ENCODE measurements around the gene CACNA1B.

Gene CACNA1B

GRCh38 chr9:138060365-138060764, 182.8 kb downstream of the CACNA1B start:
- no peak for DNase-seq

- DNase-seq = no peak
Measured at GRCh38 chr9:138060881-138061280, 183.3 kb downstream of the CACNA1B start.

GRCh38 chr9:138061631-138062030, 184.0 kb downstream of the CACNA1B start:
- no peak for DNase-seq

DNA sequence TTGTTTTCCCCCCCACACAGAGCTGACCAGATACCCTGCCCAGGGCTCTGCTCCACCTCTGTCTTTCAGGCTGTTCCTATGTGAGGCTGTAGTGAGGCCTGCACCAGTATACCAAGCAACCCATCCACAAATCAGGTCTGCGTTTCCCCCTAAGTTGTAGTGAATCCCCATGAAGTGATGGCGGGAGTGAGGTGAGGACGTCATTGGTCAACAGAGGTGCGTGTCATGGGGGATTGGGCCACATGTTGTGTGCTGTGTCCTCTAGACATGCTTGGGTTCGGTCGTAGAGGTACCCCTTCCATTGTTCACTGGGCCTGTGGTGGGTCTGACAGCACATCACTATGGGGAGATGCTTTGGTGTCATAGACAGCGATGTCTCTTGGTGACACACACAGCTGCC, 184.6 kb downstream of the CACNA1B start:
- DNase-seq = no peak

GRCh38 chr9:138063033-138063432, 185.5 kb downstream of the CACNA1B start:
- DNase-seq = no peak

GRCh38 chr9:138063785-138064184, 186.2 kb downstream of the CACNA1B start:
- DNase-seq = no peak

DNA sequence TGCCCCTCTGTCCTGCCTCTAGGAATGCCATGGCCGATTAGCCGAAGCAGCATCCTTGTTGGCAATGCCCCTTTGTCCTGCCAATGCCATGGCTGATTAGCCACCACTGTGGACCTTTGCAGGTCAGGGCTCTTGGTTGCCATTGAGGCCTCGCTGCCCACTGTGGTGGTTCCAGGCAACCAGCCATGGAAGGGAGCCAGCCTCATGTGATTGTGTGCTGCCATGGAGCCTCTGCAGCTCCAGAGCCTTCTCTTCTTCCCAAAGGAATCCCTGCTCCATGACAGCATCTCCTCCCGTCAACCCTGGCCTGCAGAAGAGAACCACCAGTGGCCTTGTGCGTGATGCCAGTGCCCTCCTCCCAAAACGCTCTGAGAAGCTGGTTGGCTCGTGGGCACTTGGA, 187.0 kb downstream of the CACNA1B start:
- DNase-seq = no peak

- no peak for DNase-seq
Measured at GRCh38 chr9:138065287-138065686, 187.7 kb downstream of the CACNA1B start.

GRCh38 chr9:138066049-138066448, 188.5 kb downstream of the CACNA1B start:
- DNase-seq = no peak

DNA sequence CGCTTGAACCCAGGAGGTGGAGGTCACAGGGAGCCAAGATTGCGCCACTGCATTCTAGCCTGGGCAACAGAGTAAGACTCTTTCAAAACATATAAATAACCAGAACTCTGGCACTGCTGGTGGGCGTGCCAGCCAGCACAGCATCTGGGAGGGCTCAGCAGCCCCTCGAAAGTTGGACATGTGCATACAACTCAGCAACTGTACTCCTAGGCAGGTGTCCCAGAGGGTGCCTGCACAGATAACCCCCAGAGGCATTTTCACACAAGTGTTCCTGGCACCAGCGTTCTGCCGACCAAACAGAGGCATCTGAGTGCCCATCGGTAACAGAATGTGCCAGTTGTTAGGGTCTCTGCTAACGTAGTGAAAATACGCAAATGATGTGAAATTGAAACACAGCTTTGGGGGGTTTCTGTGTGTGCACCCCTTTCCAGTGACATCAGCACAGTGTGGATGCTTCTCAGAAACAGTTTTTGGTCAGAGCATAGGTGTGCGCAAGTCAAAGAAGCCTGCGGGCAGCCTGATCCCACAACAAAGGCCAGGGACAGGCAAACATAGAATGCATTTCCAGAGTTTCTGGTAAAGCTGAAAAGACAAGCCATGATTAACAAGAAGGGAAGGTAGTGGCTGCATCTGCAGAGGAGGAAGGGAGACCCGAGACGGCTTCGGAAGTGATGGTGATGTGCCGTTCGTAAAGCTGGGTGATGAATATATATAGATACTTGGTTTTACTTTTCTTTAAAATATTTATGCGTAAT, 190.2 kb downstream of the CACNA1B start:
- DNase-seq = no peak

- DNase-seq = no peak
Measured at GRCh38 chr9:138068601-138069035, 191.0 kb downstream of the CACNA1B start.

- DNase-seq = no peak
Measured at GRCh38 chr9:138069731-138070456, 192.3 kb downstream of the CACNA1B start.

DNA sequence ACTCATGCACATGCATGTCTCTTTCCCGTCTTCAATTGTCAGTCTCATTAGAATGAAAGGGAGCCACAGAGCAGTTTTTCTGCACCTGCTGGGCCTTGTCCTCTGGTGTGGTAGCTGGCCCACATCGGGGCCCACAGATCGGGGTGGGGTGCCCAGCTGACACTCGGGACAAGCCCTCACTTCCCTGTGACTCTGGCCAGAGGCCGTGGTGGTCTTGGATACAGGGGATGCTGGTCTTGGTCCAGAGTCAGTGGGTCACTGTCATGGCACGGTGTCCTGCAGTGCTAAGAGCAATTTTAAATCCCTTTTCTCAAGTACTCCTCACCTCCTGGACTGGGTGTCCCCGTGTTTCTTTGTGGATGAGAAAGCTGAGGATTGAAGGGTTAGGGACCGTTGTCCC, 193.2 kb downstream of the CACNA1B start:
- no peak for DNase-seq

DNA sequence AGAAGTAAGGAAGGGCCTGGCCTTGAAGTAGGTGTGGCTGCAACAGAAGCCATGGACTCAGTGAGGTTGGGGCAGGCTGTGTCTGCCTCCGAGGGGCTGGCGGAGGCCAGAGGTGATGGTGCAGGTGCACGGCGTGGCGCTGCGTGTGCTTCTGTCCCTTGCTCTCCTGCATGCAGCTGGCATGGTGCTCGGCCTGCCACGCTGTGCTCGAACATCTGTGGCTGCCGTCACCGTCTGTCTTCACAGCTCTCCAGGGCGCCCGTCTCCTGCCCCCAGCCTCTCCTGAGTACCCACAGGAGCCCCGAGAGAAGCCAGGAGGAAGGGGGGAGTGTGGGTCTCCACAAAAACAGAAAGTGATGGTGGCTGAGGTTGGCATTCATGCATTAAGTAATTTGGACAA, 193.7 kb downstream of the CACNA1B start:
- DNase-seq = no peak

GRCh38 chr9:138071731-138072130, 194.1 kb downstream of the CACNA1B start:
- DNase-seq = no peak

- DNase-seq = no peak
Measured at GRCh38 chr9:138072161-138072842, 194.7 kb downstream of the CACNA1B start.

DNA sequence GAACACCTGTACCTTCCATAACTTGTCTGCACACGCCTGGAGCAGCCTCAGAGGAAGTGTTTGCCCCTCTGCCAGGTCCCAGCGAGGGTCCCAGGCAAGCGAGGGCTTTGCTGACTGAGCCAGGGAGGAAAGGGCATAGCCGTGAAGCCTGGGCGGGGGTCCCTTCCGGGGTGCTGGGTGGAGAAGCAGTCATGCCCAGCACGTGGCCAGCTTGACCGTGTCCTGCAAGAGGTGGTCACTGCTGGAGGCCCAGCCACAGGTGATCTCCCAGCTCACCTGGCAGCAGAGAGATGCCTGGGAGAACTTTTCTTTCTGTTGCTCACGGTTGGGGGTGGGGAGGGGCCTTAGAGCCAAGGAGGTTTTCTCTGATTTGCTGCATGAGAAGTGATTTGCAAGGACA, 195.3 kb downstream of the CACNA1B start:
- DNase-seq = no peak

GRCh38 chr9:138073408-138073807, 195.8 kb downstream of the CACNA1B start:
- no peak for DNase-seq

DNA sequence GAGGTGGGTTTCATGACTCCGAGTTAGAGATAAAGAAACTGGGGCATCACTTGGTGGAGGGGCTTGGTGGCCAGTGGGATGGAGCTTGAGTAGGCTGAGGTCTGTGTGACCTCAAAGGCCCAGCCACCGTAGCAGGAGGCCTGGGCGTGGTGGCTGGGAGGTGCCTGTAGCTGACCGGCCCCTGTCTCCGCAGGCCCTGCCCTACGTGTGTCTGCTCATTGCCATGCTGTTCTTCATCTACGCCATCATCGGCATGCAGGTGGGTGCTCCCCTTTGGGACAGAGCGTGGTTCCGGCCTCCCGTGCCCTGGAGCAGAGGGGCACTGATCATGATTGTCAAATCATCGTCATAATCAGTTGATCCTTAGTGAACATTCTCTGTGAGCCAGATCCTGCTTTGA, 196.2 kb downstream of the CACNA1B start:
- DNase-seq = no peak

GRCh38 chr9:138074516-138074915, 196.9 kb downstream of the CACNA1B start:
- no peak for DNase-seq

DNA sequence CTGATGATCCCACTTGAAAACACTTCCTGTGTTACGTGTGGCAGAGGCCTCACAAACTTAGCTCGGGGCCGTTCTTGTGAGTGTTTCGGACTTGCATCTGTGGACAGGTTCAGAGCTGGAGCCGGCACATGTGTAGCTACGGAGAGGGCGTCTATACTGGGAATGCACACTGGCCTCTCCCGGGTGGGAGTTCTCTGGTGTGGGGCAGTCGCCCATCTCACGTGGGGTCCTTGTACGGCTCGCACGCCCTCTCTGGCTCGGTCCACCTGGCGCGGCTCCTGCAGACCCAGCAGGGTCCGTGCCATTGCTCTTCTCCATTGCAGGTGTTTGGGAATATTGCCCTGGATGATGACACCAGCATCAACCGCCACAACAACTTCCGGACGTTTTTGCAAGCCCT, 197.9 kb downstream of the CACNA1B start:
- no peak for DNase-seq

GRCh38 chr9:138075961-138076649, 198.5 kb downstream of the CACNA1B start:
- no peak for DNase-seq

DNA sequence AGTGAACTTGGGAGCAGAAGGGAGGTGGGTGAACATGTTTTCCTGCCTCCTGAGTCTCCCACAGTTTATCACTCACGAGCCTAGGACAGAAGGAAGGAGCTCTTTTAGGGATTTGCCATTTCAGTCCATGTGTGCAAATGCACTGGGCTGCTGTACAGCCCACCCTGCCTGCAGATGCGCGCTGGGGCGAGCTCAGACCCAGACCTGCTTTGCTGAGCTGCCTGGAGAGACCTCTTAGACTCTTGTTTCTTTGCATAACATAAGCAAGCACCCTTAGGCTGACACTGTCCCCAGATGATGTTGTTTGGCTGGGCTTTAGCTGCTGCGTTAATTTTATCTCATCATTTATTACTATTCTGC, 199.0 kb downstream of the CACNA1B start:
- no peak for DNase-seq

Data from inflammatory macrophage (primary cell).